ENCODE data around the gene ALLC.
"Not testable (repeated sequence)": the region's sequence is repeated elsewhere in the genome, so short reads cannot be mapped to it uniquely, and the experiment has no call there.

The ALLC gene

DNA sequence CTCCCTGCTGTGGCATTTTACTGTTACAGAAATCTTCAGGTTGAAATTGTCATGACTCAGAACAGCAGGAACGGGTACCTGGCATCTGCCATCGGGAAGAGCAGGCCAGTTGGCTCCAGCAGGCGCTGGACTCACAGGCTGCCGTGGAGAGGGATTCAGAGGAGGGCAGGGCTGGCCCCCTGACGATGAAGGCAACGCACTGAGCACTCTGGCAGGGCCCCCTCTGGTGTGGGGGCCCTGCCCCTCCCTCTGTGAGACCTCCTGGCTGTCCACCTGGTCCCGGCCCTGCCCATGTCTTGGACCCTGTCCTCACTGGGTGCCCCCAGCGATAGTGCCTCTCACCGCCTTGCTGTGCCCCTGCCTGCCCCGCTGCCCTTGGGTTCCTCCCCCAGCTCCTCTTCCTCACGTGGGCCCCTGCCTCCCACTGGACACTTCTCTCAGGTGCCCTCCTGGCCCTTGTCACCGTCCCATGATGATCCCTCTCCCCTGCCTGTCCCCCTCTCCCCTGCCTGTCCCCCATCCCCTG lies 23.3 kb upstream of the ALLC start:
- no CpG with 5 or more reads among the region's 12 CpGs for WGBS (ENCODE audit: insufficient coverage, insufficient read length)
- no peaks in the 10 kb centered on the region for H3K27me3 ChIP-seq (ENCODE audit: control insufficient read depth, insufficient read depth, low read length)

DNA sequence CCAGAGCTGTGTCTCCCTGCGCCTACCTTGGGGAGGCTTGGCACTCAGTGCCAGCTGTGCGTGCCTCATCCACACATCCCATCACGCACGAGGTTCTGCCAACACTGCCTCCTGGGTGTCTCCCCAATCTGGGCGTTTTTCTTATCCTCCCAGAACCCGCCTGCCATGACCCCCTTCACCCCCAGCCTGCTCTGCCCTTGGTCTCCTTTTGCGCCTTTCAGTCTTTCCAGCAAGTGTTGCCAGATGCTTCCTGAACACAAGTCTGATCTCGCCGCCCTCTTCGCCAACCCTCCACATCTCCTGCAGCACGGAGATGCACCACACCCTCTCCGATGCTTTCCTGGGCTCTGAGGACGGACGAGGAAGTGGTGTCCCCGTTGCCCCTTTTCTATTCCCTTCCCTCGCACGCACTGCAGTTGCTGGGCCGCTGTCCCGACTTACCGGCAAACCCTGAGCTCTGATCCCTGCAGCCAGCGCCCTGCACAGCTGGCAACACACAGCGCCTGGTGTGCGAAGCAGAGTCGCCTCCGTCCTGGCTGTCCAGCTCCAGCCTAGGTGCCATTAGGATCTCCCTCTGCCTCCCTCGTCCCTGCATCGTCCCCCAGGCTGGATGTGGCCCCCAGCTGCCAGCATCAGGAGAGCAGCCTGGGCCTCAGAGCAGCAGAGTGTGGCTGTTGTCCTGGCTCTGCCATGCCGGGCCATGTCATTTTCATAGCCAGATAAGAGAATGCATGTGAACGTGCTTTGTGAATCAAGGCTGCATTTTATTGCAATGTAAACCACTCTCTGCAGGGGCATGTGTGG lies 22.6 kb upstream of the ALLC start:
- no peak overlapping the region for H3K4me3 ChIP-seq (ENCODE audit: low read length)
- no peaks in the 10 kb centered on the region for H3K27me3 ChIP-seq (ENCODE audit: control insufficient read depth, insufficient read depth, low read length)
- DNase-seq (ENCODE audit: low read depth, low spot score): no peak
- H3K27ac ChIP-seq (ENCODE audit: low read length): no peak overlapping the region
- no peaks in the 10 kb centered on the region for H3K9me3 ChIP-seq (ENCODE audit: control insufficient read depth, insufficient read depth, low read length)
- WGBS (ENCODE audit: insufficient coverage, insufficient read length): no CpG with 5 or more reads among the region's 29 CpGs
- H3K4me1 ChIP-seq (ENCODE audit: control insufficient read depth, insufficient read depth, low read length): no peaks in the 10 kb centered on the region
- H3K36me3 ChIP-seq (ENCODE audit: control insufficient read depth, insufficient read depth, low read length): no peaks in the 10 kb centered on the region

More for the DNA sequence above, 23.3 kb upstream of the ALLC start:
- no peaks in the 10 kb centered on the region for H3K36me3 ChIP-seq (ENCODE audit: control insufficient read depth, insufficient read depth, low read length)
- H3K9me3 ChIP-seq (ENCODE audit: control insufficient read depth, insufficient read depth, low read length): no peaks in the 10 kb centered on the region
- no peaks in the 10 kb centered on the region for H3K4me1 ChIP-seq (ENCODE audit: control insufficient read depth, insufficient read depth, low read length)
- H3K4me3 ChIP-seq (ENCODE audit: low read length): no peak overlapping the region
- DNase-seq (ENCODE audit: low read depth, low spot score): no peak
- no peak overlapping the region for H3K27ac ChIP-seq (ENCODE audit: low read length)

DNA sequence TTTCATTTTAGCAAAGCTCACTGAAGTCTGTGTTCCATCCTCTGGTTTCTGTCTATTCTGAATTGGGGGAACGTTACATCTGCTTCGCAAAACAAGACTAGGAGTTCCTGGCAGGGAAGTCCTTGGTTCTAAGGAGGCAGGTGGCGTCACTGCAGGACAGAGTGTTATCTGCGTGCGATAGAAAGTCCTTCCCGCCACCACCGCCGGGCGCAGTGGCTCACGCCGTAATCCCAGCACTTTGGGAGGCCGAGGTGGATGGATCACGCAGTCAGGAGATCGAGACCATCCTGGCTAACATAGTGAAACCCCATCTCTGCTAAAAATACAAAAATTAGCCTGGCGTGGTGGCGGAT lies 22.0 kb upstream of the ALLC start:
- H3K4me1 ChIP-seq (ENCODE audit: control insufficient read depth, insufficient read depth, low read length); DNase-seq (ENCODE audit: low read depth, low spot score); H3K27me3 ChIP-seq (ENCODE audit: control insufficient read depth, insufficient read depth, low read length); H3K36me3 ChIP-seq (ENCODE audit: control insufficient read depth, insufficient read depth, low read length); H3K9me3 ChIP-seq (ENCODE audit: control insufficient read depth, insufficient read depth, low read length); H3K27ac ChIP-seq (ENCODE audit: low read length); H3K4me3 ChIP-seq (ENCODE audit: low read length): not testable (repeated sequence)
- no CpG with 5 or more reads among the region's 16 CpGs for WGBS (ENCODE audit: insufficient coverage, insufficient read length)

DNA sequence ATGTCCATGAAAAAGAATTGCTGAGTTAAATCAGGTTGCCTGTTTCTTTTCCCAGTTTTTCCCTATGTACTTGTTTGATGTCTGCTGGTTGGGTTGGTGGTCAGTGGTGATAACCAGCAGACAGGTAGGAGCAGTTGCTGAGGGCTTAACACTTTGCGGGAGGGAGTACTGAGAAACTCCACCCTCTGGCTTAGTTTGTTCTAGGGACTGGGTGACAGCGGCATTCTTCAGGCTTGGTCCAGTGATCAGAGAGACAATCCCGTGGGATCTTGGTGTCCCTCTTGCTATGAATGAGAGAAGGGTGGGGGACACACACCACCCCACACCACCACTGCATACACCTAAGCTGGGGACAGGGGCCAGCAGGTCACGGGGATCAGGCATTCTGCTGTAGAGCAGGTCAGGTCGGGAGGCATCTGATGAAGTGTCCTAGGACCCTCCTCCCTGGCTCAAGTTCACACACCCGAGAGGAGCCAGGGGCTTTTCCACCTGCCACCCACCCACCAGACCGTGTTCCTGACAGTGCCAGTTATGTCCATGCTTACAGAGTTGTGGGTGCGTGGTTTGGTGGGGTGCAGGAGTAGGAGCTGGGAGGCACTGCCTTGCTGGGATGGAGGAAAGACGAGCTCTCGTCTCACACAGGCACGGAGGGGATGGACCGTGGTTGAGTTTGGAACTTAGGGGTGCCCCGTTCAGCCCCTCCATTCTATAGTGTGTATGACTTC lies 21.3 kb upstream of the ALLC start:
- WGBS (ENCODE audit: insufficient coverage, insufficient read length): no CpG with 5 or more reads among the region's 13 CpGs

DNA sequence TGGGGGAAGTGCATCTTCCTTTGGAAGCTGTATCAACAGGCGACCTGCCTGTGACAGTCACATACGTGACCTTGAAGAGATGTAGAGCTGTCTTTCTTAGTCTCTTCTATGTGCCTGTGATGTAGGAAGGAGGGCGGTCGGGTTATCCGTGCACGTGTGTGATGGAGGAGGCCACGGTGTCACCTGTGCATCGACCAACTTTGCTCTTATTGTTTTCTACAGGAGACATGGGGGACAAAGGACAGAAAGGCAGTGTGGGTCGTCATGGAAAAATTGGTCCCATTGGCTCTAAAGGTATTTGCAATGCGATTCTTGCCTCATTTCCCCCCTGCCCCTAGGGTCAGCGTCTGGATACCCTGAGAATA lies 20.7 kb upstream of the ALLC start:
- no peaks in the 10 kb centered on the region for H3K27me3 ChIP-seq (ENCODE audit: control insufficient read depth, insufficient read depth, low read length)

More for the DNA sequence above, 21.3 kb upstream of the ALLC start:
- no peak for DNase-seq (ENCODE audit: low read depth, low spot score)
- Histone ChIP-seq H3K9me3 (ENCODE audit: control insufficient read depth, insufficient read depth, low read length) (no peaks in the 10 kb centered on the region), H3K36me3 (ENCODE audit: control insufficient read depth, insufficient read depth, low read length) (no peaks in the 10 kb centered on the region), H3K4me3 (ENCODE audit: low read length) (no peak overlapping the region), H3K27me3 (ENCODE audit: control insufficient read depth, insufficient read depth, low read length) (no peaks in the 10 kb centered on the region), H3K27ac (ENCODE audit: low read length) (no peak overlapping the region), H3K4me1 (ENCODE audit: control insufficient read depth, insufficient read depth, low read length) (no peaks in the 10 kb centered on the region)

DNA sequence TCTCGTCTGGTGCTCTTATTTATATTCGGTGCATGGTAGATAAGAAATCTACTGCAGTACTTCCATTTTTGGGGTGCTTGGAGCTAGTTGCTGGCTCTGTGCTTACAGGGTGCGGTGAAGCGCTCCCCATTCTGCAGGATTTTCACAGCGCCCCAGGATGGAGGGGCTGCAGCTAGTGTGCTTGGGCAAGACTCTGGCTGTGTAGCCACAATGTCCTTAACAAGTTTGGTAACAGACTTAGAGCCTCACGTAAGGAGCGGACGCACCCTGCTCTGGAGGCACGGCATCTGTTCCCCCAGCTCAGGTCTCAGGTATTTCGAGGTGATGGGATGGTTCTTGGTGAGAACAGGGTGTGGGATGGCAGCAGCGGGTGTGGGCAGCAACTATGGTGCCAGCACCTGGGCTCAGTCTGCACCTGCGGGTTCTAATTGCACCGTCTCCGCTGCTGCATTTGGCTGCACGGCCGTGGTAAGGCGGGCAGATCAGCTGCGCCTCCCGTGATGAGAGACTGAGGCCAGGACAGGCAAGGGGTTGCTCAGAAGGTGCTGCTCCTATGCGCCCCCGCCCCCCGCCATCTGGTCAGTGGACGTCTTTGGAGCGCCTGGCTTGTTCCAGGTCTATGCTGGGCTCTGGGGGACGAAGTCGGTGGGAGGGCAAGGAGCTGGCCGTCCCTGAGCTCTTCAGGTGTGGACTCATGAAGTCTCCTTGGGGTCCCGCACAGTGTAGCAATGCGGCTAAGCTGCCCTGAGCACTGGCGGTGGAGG lies 20.1 kb upstream of the ALLC start:
- H3K36me3 ChIP-seq (ENCODE audit: control insufficient read depth, insufficient read depth, low read length): no peaks in the 10 kb centered on the region
- no peak overlapping the region for H3K27ac ChIP-seq (ENCODE audit: low read length)
- no peaks in the 10 kb centered on the region for H3K9me3 ChIP-seq (ENCODE audit: control insufficient read depth, insufficient read depth, low read length)
- no peaks in the 10 kb centered on the region for H3K27me3 ChIP-seq (ENCODE audit: control insufficient read depth, insufficient read depth, low read length)
- H3K4me1 ChIP-seq (ENCODE audit: control insufficient read depth, insufficient read depth, low read length): no peaks in the 10 kb centered on the region
- DNase-seq (ENCODE audit: low read depth, low spot score): no peak
- WGBS (ENCODE audit: insufficient coverage, insufficient read length): no CpG with 5 or more reads among the region's 30 CpGs
- H3K4me3 ChIP-seq (ENCODE audit: low read length): no peak overlapping the region

More for the DNA sequence above, 20.7 kb upstream of the ALLC start:
- DNase-seq (ENCODE audit: low read depth, low spot score): no peak
- Histone ChIP-seq H3K9me3 (ENCODE audit: control insufficient read depth, insufficient read depth, low read length) (no peaks in the 10 kb centered on the region), H3K4me3 (ENCODE audit: low read length) (no peak overlapping the region), H3K36me3 (ENCODE audit: control insufficient read depth, insufficient read depth, low read length) (no peaks in the 10 kb centered on the region), H3K4me1 (ENCODE audit: control insufficient read depth, insufficient read depth, low read length) (no peaks in the 10 kb centered on the region), H3K27ac (ENCODE audit: low read length) (no peak overlapping the region)
- WGBS (ENCODE audit: insufficient coverage, insufficient read length): no CpG with 5 or more reads among the region's 11 CpGs

DNA sequence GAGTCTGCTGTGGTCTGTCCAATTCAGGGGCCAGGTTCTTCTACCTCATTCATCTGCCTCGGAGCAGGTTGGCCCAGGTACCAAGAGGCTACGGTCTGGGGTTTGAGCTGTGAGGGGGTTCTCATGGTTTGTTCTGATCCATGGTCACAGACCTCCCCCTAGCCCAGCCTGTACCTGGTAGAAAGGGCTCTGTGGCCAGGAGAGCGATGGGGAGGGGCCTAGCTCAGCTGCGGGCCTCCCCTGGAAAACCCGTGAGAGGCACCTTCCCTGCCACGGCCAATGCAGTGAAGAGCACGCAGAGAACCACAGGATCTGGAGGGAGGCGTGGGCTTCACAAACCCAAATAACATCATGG lies 19.6 kb upstream of the ALLC start:
- Histone ChIP-seq H3K4me3 (ENCODE audit: low read length) (no peak overlapping the region), H3K27ac (ENCODE audit: low read length) (no peak overlapping the region), H3K36me3 (ENCODE audit: control insufficient read depth, insufficient read depth, low read length) (no peaks in the 10 kb centered on the region), H3K27me3 (ENCODE audit: control insufficient read depth, insufficient read depth, low read length) (no peaks in the 10 kb centered on the region), H3K4me1 (ENCODE audit: control insufficient read depth, insufficient read depth, low read length) (no peaks in the 10 kb centered on the region), H3K9me3 (ENCODE audit: control insufficient read depth, insufficient read depth, low read length) (no peaks in the 10 kb centered on the region)
- WGBS (ENCODE audit: insufficient coverage, insufficient read length): no CpG with 5 or more reads among the region's 8 CpGs
- no peak for DNase-seq (ENCODE audit: low read depth, low spot score)

DNA sequence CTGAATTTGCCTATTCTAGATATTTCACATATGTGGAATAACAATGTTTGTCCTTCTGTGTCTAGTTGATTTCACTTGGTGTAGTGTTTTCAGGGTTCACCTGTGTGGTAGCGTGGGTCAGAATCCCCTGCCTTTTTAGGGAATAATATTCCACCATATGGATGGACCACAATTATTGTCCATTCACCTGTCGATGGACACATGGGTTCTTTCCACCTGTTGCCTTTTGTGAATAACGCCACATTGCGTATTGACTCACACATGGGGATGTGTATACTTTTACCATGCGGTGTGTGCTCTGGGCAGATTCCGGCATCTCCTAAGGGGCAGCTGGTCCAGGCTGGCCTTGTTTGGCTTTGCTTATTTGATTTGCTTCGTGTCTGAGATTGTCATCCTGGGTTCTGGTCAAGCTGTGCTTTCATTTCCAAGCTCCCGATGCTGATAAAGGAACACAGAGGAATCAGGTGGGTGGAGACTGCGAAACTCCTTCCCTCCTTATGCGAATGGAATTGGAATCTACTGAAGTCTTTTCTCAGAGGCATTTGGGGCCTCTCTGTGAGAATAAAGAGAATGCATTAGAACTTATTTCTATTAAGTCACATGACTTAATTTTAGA lies 18.9 kb upstream of the ALLC start:
- WGBS (ENCODE audit: insufficient coverage, insufficient read length): no CpG with 5 or more reads among the region's 10 CpGs
- no peak overlapping the region for H3K4me3 ChIP-seq (ENCODE audit: low read length)
- H3K4me1 ChIP-seq (ENCODE audit: control insufficient read depth, insufficient read depth, low read length): no peaks in the 10 kb centered on the region
- H3K9me3 ChIP-seq (ENCODE audit: control insufficient read depth, insufficient read depth, low read length): no peaks in the 10 kb centered on the region
- H3K27me3 ChIP-seq (ENCODE audit: control insufficient read depth, insufficient read depth, low read length): no peaks in the 10 kb centered on the region
- no peaks in the 10 kb centered on the region for H3K36me3 ChIP-seq (ENCODE audit: control insufficient read depth, insufficient read depth, low read length)
- no peak overlapping the region for H3K27ac ChIP-seq (ENCODE audit: low read length)
- DNase-seq (ENCODE audit: low read depth, low spot score): no peak

DNA sequence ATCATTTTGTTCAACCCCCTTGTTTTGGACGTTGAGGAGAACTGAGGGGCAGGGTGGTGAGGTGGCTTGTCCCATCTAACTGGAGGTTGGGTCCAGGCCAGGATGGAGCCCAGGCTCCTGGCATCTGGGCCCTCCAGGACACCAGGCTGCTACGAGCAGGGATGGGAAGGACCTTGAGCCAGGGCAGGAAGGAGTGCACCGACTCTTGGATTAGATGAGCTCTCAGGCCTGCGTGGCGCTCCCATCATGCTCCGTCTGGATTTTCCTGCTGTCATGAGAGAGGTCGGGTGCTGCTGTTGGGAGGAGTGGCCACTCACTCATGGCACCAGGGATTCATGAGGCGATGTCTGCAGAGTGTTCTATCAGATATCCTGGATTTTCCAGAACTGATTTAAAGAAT lies 18.3 kb upstream of the ALLC start:
- DNase-seq (ENCODE audit: low read depth, low spot score): no peak
- Histone ChIP-seq H3K9me3 (ENCODE audit: control insufficient read depth, insufficient read depth, low read length) (no peaks in the 10 kb centered on the region), H3K4me1 (ENCODE audit: control insufficient read depth, insufficient read depth, low read length) (no peaks in the 10 kb centered on the region), H3K27ac (ENCODE audit: low read length) (no peak overlapping the region), H3K27me3 (ENCODE audit: control insufficient read depth, insufficient read depth, low read length) (no peaks in the 10 kb centered on the region), H3K4me3 (ENCODE audit: low read length) (no peak overlapping the region), H3K36me3 (ENCODE audit: control insufficient read depth, insufficient read depth, low read length) (no peaks in the 10 kb centered on the region)
- WGBS (ENCODE audit: insufficient coverage, insufficient read length): no CpG with 5 or more reads among the region's 8 CpGs

DNA sequence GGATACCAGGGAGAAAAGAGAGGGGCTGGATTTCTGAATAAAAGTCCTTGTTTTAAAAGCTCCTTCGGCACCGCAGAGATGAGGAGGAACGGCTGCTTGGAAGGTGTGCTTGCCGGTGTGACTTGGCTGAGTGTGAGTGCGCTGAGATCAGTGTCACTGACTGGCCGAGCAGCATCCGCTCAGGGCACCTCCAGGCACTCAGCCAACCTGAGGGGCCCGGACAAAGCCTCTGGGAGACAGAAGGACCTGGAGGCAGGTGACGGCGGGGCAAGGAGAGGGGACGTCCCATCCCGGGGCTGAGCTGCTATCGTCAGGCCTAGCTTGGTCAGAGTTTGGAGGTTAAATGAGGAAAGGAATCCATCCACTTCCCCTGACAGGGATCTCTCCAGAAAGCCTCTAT lies 16.8 kb upstream of the ALLC start:
- H3K4me1 ChIP-seq (ENCODE audit: control insufficient read depth, insufficient read depth, low read length): no peaks in the 10 kb centered on the region
- no peaks in the 10 kb centered on the region for H3K27me3 ChIP-seq (ENCODE audit: control insufficient read depth, insufficient read depth, low read length)
- DNase-seq (ENCODE audit: low read depth, low spot score): no peak
- no CpG with 5 or more reads among the region's 13 CpGs for WGBS (ENCODE audit: insufficient coverage, insufficient read length)
- H3K36me3 ChIP-seq (ENCODE audit: control insufficient read depth, insufficient read depth, low read length): no peaks in the 10 kb centered on the region
- H3K27ac ChIP-seq (ENCODE audit: low read length): no peak overlapping the region
- no peaks in the 10 kb centered on the region for H3K9me3 ChIP-seq (ENCODE audit: control insufficient read depth, insufficient read depth, low read length)
- H3K4me3 ChIP-seq (ENCODE audit: low read length): no peak overlapping the region
